GM10847 (cell line): Measurements from ENCODE around the gene FMOD.

ENCODE experiments used
- POLR2A ChIP-seq: IDR thresholded peaks from 2 replicates; pipeline ENCODE4 v1.6.1; 2011; ENCODE audit not compliant: insufficient read length; ENCODE audit errors: extremely low read depth

FMOD gene

DNA sequence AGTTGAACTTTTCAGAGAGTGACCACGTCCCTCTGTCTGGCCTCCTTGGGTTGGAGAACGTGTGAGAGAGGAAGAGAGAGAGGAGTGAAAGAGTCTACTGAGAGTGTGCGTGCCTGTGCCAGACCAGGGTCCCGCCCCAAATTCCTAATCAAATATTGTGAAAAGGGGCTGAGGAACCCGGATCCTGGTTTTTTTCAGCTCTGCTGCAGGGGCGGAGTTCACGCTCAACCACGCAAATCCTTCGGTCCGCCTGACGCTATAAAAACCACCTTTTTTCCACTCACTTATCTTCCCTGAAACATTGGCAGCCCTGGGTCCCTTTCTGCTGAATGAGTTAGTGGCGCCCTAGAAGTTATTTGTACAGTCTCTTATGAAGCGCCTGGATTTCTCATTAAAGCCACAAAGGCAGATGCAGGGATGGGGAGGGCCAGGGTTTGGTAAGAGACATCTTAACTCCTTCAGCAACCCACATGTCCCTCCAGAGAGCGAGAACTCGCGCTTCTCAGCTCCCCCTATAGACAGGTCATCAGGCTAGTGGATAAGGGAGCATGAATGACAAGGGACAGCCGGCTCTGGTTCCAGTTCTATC, at the start of gene FMOD:
Gene FMOD (minus strand): TSS at position 86 of the 589 bp plus-strand sequence. CDS start 2,852 bp downstream, outside the sequence.
- no peak for TF ChIP-seq POLR2A

DNA sequence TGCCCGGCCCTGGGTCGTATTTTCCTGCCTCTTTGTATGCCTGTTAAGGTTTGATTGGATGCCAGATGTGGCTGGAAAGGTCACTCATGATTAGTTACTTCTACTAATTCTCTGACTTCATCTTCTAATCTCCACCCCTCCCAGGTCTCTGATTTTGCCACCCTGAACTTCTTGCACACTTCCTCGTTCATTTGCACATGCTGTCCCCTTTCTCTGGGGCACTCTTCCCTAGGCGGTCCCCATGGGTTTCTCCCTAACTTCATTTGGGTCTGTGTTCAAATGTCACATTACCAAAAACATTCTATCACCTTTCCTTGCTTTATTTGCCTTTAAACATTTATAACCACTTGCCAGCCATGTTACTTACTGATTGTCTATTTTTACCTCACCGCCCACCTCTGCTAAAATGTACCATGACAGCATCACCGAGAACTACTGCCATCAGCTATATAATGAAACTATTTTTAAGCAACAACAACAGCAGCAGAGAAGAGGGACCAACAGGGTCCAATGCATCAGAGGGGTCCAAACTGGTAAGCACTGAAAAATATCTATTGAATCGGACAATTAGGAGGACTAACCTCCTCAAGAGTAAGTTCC, 45.8 kb upstream of the FMOD start:
- TF ChIP-seq POLR2A, result no peak

DNA sequence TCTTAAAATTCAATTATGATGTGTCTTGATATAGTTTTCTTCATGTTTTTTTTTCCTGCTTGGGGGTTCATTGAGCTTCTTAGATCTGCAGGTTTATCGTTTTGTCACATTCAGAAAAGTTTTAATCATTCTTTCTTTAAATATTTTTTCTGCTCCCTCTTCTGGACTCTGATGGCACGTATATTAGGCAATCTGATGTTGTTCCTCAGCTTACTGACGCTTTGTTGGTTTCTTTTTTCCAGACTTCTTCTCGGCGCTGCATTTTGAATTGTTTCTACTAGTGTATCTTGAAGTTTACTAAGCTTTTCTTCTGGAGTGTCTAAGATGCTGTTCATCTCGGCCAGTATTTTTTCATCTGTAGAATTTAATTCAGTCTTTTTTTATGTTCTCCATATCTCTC, 44.8 kb upstream of the FMOD start:
- no peak for TF ChIP-seq POLR2A

DNA sequence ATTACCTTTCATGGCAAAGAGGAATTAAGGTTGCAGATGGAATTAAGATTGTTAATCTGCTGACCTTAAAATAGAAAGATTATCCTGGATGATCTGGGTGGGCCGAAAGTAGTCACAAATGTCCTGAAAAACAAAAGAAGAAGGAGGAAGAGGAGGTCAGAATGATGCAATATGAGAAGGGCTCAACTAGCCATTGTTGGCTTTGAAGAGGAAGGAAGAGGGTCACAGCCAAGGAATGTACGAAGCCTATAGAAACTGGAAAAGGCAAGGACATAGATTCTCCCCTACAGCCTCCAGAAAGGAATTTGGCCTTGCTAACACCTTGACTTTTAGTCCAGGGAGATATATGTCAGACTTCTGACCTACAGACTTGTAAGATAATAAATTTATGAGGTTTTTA, 39.4 kb upstream of the FMOD start:
- no peak for TF ChIP-seq POLR2A

DNA sequence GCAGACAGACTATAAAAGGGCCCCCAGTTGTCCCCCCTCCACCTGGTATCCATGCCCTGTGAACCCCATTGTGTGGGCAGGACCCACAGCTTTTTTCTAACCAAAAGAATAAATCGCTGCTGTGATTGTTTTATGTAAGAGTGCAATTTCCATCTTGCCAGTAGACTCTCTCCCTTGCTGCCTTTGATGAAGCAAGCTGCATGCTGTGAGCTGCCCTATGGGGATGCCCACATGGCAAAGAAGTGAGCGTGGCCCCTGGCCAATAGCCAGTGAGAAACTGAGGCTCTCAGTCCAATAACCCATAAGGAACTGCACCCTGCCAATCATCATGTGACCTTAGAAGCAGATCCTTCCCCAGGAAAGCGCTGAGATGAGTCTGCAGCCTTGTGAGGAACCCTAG, 37.8 kb upstream of the FMOD start:
- TF ChIP-seq POLR2A, result no peak

DNA sequence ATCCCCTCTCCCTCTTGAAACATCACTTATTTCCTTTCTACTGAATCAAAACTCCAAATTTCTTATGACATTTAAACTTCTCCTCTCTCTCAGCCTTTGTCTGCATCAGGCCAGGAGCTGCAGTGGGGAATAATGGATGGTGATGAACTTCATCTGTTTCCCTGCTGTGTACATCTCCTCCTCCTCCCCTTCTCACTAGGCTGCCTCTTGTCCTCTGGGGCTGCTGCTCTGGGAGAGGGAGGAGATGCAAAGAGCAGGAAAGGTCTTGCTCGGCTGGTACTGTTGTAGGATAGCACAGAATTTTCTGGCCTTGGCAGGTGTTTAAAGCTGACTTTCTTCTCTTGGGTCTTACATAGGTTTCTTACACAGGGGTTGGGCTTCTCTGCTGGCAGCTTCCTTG, 31.1 kb upstream of the FMOD start:
- TF ChIP-seq POLR2A, result no peak

DNA sequence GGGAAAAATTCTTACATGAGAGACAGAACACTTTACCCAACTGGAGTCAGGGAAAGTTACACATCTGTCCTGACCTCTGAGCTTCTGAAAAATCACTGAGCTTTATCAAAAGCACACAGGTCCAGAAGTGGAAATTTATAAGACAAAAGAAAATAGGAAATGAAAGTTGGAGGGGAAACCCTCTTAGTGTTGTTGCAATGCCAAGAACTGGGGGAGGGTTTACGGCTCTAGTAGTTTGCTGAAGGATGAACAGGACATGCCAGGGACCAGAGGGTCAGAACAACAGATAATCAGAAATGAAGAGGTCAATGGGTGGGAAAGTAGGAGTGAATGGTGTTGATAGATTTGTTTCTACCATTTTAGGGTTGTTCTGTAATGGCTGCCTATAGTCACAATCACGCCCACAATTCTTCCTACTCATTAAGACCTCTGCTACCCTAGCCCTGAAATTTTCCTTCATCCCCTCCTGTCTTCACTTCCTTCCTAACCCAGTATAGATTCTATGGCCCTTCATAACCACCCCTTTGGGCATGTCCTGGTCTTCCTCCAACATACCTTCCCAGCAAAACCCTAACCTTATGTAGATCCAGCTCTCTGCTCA, 30.3 kb upstream of the FMOD start:
- TF ChIP-seq POLR2A, result no peak

DNA sequence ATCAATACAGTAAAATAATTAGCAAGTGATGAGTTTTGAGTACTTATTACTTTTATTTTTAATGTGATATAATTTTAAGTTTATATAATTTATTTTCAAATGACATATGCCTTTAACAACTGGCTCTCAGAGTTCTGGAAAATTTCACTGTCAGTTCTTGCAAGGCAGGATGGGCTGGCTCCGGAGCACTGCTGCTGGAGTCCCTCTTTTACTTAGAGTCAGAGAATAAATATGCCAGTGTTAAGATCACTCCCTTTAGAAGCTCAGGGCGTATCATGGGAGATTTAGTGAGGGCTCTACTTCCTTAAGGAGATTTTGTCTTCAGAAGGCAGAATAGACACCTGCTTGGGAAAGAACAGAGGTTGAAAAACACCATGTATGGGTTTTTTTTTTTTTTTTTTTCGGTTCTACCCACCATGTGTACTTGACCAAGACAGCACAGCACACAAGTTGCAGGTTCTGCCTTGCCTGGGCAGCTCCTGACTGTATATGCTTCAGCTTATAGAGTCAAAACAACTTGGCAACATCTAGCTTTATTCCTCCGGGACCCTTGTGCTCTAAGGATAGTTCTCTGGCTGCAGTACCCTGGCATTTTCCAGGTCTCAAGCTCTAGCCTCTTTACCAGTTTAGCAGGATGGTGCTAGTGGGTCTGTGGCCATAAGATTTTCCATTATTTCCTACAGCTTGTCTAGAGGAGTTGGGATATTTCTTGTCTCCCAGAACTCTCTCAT, 29.7 kb upstream of the FMOD start:
- TF ChIP-seq POLR2A, result no peak

DNA sequence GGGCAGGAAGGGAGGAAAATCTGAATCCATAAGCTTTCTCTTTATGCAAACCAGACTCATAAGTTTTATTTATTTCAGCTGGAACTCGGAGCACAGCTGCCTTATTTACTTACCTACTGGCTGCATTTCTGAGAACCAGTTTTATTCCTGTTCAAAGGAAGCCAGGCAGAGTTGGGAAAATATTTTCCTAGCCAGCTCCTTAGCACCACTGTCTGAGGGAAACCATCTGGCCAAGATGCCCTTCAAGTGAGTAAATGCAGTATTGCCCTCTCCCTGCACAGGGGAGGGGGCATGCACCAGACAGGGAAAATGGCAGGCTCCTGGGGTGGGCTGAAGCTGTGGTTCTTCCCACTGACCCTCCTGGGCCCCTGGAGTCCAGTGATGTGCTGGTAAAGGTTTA, 28.9 kb upstream of the FMOD start:
- TF ChIP-seq POLR2A, result no peak

DNA sequence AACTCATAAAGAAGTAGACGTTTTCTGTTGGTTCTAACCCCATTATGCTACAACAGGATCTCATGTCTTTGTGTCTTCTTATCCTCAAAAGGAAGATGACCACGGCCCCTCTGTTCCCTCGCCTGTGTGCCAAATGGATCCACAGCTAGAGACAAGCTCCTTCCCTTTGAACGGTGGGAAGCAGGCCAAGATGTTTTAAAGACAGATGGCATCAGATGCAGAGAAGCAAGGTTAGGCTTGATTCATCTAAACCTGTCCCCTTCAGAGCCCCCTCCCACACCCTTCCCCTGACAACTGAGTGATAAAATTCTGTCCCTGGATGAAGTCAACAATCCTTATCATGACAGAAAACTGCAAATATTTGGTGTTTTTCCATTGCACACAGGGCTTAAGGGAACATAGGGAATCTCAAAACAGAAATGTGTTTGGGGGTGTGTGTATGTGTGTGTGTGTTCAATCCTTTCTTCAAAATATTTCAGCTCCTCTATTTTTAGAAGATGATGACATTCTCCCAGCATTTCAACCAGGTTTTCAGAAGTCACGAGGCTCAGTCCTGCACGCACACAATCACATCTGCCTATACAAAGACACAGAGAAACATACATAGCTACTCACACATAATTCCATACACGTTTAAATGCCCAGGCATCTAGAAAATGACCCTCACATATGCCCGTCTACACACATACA, 27.8 kb upstream of the FMOD start:
- TF ChIP-seq POLR2A, result no peak

DNA sequence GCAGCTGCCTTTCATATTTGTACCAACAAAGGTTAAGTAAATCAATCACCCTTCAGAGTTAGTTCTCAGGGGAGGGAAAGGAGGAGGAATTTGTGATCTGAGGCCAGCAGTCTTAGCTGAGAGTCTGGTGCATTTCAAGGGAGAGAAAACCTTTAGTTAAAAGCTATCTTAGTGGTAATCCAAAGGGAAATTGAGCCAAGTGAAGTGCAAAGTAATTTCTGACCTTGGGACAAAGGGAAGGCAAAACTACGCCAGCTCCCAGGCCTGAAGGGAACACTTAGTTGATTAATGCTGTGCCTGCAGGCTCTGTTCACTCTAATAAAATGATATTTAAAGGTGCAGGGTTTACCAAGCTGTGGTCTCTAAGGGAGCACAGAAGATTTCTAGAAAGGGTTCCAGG, 23.1 kb upstream of the FMOD start:
- no peak for TF ChIP-seq POLR2A

DNA sequence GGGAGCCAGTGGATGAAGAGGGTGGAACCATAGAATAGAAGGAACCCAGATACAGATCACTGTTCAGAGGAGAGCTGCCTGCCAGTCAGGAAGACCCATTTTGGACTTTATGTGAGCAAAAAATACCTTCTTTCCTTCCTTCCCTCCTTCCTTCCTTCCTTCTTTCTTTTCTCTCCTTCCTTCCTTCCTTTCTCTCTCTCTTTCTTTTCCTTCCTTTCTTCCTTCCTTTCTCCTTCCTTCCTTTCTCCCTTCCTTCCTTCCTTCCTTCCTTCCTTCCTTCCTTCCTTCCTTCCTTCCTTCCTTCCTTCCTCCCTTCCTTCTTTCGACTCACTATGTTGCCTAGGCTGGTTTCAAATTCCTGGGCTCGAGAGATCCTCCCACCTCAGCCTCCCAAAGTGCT, 22.1 kb upstream of the FMOD start:
- TF ChIP-seq POLR2A, result no peak

DNA sequence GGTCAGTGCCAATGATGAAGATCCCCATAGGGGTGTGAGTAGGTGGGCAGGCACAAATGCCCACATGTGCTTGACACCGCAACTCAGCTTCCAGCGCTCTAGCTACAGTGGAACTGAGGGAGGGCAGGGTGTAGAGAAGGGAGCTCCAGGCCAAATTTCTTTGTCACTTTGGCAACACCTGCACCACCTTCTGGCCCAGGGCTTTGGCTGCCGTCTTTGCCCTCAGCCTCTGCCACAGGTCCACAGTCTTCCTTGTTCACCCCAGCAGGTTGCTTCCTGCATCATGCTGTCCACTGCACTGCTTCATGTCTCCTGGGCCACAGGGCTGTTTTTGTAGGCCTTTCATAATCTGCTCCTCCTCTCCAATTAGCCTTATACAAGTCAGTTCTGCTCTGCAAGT, 20.4 kb upstream of the FMOD start:
- no peak for TF ChIP-seq POLR2A

DNA sequence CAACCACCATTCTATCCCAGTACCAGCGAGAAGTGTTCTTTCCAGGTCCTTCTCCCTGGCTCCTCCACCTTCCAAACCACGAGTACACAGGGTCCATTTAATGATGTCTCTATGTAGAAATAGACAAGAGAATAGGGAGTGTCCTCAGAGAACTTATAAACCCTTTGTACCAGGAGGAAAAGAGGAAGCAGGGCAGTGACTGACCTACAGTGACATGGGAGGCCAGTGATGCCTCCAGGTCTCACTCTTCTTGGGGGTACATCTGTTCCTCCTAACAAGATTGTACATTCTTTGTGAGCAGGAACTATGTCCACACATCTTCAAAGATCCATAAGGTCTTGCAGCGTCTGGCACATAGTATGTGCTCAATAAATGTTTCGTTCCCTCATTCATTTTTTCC, 18.7 kb upstream of the FMOD start:
- no peak for TF ChIP-seq POLR2A

DNA sequence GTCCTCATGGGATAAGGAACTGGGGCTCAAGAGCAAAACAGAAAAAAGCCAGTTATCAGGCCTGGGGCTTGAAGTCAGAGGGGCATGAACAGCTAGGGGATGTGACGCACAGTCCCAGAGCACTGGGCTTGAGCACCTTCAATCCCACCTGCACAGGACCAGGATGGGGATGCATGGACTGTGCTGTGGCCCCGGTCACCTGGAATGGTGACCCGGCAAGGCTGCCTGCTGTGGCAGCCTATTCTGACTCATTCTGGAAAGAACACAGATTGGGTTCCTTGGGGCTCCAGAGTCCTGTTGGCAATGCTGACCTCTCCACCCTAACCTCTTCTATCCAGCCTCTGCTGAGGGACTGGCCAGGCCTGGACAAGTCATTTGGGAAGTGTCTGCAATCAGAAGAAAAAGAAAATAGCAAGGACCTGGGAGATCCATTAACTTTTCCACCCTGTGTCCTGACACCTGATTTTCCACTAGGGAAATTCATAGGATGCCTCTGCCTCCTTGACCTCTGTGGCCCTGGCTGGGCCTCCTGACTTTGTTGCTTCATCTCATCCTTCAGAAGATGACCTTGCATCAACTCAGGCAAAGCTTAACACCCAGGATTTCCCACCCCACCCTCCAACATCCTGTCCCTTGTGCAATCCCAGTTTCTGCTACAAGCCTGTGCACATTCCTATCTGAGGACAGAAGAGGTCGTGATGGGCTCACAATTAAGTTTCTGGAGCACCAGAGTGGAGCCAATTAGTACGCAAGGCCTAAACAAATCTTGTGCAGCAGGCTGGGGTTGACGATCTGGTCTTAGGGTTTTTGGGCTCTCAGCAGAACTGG, 17.9 kb upstream of the FMOD start:
- TF ChIP-seq POLR2A, result no peak
